ENCODE measurements around the gene SNX22.

Gene SNX22

GRCh38 chr15:64136347-64136746 is 15.2 kb upstream of the SNX22 start:
- no peak for DNase-seq (ENCODE audit: extremely low read depth, low read depth)
- TF ChIP-seq CTCF (IDR thresholded peaks at IDR 0.05; ENCODE audit: low read depth, low read length): no peak

DNA sequence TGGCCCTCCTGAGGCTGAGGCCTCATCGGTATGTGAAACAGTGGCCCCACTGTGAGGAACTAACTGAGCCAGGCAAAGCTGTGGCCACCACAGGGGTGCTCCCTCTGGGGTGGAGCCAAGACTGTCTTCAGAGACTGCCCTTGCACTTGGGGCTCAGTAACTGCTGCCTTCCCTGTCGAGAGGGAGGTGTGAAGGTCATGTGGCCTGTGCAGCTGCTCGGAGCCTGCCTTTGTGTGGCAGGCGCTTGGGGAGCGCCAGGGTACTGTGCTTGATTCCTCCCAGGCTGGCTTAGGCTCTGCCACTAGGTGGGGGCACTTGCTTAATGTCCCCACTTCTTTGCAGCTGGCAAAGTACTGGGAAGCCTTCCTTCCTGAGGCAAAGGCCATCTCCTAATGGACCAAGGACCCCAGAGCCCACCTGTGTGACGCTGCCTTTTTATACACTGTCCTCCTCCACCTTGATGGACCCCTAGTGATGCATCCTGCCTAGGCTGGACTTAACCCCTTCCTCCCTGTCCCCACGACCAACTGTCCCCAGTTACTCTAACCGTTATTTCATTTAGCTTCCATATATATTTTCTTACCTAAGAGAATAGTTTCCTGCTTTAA is 14.2 kb upstream of the SNX22 start:
- TF ChIP-seq CTCF (IDR thresholded peaks at IDR 0.05; ENCODE audit: low read depth, low read length): no peak
- no peak for DNase-seq (ENCODE audit: extremely low read depth, low read depth)

DNA sequence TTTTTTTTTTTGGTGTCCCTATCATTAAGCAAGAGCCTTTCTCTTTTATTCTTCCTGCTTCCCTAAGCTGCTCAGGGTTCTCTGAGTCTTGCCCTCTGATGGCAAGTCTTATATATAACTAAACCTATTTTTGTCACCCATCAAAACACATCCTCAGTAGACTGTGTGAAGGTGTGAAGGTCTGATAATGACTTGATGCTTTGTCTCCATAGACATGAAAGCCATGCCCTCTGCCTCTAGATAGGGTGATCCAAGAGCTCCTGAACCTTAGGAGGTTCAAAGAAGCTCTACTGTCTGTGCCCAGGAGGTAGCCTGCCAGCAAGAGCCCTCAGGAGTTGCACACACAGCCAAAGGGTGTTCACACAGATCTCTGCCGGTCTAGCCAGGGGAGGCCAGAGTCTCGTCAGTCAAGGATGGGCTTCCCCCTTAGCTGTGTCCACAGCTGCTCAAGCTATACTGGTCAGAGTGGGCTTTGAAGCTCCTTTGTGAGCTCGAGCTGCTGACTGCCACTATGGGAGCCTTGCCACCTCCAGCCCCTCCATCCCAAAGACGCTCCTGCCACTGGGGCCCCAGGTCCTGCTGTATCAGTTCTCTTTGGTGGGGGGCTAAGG is 13.1 kb upstream of the SNX22 start:
- no peak for TF ChIP-seq CTCF (IDR thresholded peaks at IDR 0.05; ENCODE audit: low read depth, low read length)

DNA sequence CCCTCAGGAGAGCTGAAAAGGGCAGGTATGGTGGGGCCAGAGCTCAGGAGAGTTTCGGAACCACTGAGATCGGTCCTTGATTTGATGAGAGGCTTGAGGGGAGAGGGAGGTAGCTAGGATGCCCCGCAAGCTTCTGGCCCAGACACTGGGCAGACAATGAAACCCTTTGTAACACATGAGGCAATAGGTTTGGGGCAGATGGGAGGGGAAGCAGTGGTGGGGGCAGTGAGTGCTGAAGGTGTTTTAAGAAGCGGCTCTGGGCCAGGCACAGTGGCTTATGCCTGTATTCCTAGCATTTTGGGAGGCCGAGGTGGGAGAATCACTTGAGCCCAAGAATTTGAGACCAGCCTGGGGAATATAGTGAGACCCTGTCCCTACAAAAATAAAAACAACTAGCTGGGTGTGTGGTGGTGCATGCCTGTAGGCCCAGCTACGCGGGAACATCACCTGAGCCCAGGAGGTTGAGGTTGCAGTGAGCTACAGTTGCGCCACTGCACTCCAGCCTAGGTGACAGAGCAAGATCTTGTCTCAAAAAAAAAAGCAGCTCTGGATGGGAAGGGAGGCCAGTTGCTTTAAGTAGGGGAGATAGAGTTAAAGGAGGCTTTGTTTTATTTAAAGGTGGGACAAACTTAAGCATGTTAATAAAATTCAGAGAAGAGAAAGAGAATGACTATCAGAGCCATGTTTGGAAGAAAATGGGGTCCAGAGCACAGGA is 9.6 kb upstream of the SNX22 start:
- no peak for TF ChIP-seq CTCF (IDR thresholded peaks at IDR 0.05; ENCODE audit: low read depth, low read length)

More for the DNA sequence above, 13.1 kb upstream of the SNX22 start:
- DNase-seq (ENCODE audit: extremely low read depth, low read depth): no peak

DNA sequence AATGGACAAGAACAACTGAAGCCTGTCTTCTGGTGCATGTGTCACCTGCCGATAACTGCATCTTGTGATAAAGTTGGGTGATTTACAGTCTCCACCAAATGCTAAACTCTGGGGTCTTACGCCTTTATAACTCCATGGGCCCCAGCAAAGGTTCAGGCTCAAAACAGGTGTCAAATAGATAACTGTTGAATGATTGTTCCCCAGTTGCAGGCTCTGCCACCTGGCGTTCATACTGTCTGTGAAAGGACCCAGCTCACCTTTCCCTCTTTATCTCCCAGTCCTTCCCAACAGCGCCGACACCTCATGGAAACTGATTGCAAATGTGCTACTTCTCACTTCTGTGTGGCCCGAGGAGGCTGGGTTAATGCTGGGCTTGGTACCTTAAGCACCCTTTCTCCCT is 8.3 kb upstream of the SNX22 start:
- no peak for TF ChIP-seq CTCF (IDR thresholded peaks at IDR 0.05; ENCODE audit: low read depth, low read length)
- DNase-seq (ENCODE audit: extremely low read depth, low read depth): no peak

More for the DNA sequence above, 9.6 kb upstream of the SNX22 start:
- DNase-seq (ENCODE audit: extremely low read depth, low read depth): no peak

DNA sequence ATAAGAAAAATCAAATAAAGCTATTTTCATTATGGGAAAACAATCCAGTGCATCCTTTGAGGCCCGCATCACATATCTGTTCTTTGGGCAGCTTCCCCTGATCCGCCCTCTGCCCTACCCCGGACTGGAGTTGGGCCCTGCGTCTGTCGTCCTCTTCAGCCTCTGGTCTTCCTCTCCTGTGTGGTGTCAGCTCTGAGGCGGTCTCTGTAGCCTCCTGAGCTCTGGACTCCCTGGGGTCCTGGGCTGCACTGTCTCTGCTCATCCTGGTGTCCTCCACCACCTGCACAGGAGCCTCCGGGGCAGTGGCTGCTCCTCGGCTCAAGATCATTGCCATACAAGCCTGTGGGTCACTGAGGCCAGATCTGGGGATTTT is 7.4 kb upstream of the SNX22 start:
- no peak for TF ChIP-seq CTCF (IDR thresholded peaks at IDR 0.05; ENCODE audit: low read depth, low read length)
- DNase-seq (ENCODE audit: extremely low read depth, low read depth): no peak

DNA sequence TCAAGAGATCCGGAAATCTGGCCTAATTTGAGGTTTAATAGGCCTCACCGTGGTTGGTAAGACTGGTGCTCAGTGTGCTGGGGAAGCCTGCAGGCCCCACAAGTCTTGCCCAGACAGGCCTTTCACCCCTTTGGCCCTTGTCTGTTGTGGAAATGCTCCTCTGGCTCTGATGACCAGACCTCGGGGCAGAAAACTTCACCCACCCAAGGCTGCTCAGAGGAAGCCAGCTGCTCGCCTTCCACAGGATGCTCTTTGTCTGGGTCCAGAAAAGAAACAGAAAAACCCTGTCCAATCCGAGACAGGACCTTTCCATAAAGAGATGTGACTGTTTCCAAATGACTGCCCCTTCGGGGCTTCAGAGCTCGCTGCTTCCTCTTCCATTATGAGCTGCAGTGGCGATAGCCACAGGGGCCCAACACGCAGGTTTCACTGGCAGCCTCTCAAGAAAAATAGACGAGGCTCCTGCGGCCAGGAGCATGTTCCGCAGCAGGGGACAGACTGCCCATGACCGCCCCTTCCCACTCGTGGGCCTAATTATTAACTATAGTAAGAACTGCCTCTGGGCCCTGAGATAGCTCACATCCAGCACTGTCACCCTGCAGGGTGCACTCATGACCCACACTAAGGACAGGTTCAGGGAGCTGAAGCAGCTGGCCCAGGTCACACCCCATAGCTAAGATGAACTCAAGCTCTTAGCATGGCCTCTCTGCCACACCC is 6.8 kb upstream of the SNX22 start:
- no peak for DNase-seq (ENCODE audit: extremely low read depth, low read depth)

More for the DNA sequence above, 6.8 kb upstream of the SNX22 start:
- no peak for TF ChIP-seq CTCF (IDR thresholded peaks at IDR 0.05; ENCODE audit: low read depth, low read length)
